IPS-11a (cell line): ENCODE measurements around the gene PARD3.
"Not testable (repeated sequence)": the region's sequence is repeated elsewhere in the genome, so short reads cannot be mapped to it uniquely, and the experiment has no call there.

Source experiments
- H3K4me3 ChIP-seq: one replicate; pipeline ENCODE4 v1.5.1; 2013; ENCODE audit warnings: low read depth, low read length, control low read depth

The PARD3 gene

DNA sequence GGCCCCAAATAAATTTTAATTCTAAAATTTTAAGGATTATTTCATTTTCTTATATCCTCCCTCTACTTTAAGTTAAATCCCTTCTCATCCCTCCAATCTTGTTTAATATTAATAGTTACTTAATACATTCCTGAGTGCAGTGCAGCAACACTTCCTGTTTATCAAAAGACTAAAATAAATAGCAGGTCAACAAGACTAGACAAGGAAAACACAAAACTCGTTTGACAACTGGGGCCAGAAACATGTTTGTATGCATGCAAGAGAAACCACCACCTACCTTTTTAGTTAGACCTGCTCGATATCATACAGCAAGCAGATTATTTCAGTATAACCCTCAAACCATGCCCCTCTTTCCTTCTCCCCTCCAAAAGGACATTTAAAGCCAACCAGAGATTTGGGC, 95.8 kb downstream of the PARD3 start:
- H3K4me3 ChIP-seq, result no peak overlapping the region

DNA sequence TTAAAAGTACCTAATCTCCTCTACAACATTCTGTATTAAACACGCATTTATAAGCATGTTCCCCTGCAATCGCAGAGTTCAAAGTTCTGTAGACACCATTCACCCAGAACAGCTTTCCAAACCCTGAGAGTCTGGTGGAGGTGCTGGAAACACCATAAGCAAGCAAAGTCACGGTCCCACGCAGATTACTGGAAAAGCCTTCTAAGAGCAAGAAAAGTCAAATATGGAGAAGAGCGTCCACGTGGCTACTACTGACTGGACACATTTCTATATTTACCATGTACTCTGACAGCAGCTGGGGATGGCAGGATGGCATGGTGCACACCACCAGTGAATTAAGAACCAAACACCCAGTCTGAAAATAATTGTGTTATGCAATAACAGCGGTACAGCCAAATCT, 97.7 kb downstream of the PARD3 start:
- no peak overlapping the region for H3K4me3 ChIP-seq

DNA sequence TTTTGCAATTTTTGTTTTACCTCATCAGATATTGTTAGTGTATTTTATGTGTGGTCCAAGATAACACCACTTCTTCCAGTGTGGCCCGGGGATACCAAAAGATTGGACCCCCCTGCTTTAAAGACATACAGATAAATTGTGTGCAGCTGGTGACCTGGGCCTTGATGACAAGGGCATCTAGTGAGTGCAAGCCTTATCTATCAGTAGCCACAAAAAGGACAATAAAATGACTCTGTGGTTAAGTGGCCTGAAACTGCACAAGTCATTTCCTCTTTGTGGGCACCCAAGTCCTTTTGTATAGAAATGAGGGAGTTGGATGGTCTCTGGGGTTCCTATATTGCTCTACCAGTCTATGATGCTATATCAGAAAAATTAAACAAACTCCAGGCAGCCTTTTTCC, 98.1 kb downstream of the PARD3 start:
- no peak overlapping the region for H3K4me3 ChIP-seq

DNA sequence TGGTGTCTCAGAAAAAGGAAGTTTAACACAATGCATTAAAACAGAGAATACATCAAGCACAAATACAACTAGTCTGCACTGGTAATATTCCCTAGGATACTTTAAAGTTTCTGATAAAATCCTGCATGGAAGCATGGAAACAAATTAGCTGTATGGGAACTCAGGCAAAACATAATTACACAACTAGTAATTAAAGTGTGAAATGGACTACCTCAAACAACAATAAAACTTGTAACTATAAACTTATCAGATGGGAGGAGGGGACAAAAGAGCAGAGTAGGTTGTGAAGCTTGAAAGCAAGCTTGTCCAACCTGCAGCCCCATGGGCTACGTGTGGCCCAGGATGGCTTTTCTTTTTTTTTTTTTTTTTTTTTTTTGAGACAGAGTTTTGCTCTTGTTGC, 98.9 kb downstream of the PARD3 start:
- H3K4me3 ChIP-seq, result no peak overlapping the region

DNA sequence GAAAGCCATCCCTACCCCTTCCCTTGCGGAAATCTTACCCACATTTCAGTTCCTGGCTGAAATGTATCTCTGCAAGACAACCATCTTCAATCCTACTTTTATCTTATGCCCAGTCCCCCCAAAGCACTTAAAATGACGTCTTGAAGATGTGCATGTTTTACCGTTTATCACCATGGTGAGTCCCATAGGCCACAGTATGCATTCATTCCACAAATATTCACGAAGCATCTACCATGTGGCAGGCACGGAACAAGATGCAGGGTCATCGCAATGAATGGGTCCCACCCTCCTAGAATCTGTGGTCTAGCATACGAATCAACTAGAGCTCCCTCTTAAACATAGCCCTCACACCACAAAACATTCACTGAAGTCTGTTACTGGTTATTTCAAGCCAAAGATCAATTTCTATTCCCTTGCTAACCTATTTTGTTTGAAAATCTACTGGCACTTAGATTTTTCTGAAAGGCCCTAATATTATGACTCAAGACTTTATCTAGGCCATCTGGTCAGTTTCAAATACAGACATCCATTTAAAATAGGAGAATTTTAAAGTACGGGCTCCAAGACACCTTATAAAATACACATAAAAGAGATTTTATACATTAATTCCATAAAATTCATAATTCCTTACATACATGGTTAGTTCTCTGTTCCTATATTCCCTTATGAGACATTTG, 99.4 kb downstream of the PARD3 start:
- no peak overlapping the region for H3K4me3 ChIP-seq

DNA sequence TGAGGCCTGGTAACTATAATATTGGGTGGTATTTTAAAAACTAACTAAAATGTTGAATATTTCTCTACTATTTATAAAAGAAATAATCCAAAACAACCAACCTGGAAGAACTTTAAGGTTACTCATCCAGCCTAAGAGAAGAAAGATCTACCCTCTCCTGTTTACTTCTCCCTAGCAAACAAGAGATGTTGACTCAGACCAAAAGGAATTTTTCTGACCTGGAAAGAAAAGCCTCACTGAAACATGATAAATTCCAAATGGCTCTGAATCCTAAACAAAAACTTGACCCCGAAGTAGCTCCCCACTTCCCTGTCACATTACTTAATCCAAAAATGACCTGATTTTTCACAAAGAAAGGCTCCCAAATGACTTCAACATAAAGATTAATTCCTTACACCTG, 101.2 kb downstream of the PARD3 start:
- H3K4me3 ChIP-seq, result no peak overlapping the region

DNA sequence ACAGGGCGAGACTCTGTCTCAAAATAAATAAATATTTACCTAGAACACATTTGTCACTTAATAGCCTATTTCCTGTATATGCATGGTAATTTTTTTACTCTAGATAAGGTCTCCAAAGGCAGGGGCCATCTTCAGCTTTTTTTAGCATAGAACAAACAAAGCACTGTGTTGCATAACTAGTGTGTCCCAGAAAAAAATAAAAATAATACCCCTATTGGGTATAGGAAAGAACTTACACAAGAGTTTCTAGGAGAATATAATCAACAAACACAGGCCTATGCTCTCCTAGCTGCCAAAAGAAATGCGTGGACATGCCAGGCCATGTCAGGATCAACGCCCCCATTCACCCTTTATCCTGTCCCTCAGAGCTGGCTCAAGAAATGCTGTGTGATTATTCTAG, 103.6 kb downstream of the PARD3 start:
- H3K4me3 ChIP-seq, result no peak overlapping the region

DNA sequence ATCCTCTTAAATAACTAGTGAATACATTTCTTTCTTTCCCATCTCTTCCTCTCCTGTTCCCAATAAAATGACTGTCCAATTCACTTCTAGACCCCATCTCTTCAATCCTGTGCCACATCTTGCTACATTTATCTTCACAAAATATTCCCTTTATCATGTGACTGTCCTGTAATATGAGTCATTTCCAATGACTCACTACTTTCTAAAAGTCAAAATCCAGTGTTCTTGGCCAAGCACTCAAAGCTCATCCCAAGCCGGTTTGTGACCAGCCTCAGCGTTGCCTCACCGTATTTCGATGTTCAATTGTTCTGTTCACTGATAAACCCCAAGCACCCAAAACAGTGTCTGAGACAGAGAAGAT, 104.7 kb downstream of the PARD3 start:
- no peak overlapping the region for H3K4me3 ChIP-seq

DNA sequence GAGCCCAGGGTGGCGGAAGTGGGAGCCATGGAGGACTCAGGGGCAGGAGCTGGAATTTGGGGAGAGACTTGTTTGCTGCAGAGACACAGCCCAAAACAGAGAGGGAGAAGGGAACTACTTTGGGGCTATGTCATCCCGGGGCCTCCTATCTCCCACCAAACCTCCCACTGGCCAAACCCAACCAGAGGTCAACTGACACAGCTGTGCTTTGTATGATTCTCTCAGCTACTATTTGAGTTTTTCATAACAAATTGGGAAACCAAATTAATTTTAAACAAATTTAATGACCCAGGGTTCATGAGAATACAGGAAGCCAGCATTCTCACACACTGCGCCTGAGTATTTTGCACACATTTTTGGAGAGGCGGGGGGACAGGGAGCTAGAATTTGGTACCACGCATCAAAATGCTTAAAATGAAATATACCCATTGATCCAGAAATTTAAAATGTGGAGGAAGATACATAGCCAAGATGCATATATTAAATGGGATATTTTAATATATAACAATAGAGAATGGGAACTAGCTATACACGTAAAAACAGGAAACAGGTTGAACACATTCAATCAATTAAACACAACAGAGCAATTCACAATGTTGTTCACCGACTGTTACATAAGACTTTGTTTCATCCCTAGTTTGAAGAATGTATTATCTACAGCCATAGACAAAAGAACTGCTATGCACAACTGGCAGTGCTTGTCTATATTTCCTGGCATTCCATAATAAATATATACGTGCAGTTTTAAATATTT, 105.3 kb downstream of the PARD3 start:
- no peak overlapping the region for H3K4me3 ChIP-seq

DNA sequence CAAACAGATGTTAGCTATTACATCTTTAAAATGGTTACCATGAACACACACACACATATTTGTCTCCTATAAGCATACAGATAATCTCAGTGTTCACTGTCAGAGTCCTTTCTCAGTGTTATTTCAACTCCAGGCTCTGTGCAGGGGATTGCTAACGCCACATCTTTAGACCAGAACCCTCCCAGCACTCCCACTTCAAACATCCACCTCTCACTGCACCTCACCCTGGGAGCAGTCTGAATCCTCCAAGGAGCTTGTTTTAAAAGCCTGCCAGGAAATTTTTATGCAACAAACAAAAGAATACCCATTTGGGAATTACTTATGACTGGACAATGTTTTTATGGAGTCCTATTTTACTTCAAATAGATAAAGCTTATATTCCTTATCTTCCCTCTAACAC, 107.4 kb downstream of the PARD3 start:
- H3K4me3 ChIP-seq, result no peak overlapping the region

DNA sequence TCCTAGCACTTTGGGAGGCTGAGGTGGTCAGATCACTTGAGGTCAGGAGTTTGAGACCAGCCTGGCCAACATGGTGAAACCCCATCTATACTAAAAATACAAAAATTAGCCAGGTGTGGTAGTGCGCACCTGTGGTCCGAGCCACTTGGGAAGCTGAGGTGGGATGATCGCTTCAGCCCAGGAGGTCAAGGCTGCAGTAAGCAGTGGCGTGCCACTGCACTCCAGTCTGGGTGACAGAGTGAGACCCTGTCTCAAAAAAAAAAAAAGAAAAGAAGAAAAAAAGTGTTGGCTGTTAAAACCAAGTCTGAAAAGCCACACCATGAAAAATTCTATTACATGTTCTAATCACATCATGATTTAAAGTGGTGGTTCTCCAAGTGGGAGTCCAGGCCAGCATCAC, 108.1 kb downstream of the PARD3 start:
- H3K4me3 ChIP-seq, result not testable (repeated sequence)

DNA sequence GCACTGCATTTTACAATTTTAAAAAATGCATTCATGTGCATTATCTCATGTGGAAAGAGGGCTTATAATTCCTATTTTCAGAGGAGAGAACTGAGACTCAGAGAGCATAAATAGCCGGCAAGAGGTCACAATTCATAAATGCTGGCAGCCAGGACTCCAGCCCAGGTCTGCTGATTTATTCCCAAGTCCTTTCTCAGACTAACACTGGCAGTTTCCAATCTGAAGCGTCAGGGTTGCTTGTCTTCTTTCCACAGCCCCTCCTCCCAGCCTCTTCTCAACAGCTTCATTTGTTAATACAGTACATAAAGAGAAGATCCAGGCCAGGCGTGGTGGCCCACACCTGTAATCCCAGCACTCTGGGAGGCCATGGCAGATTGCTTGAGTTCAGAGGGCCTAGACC, 108.9 kb downstream of the PARD3 start:
- H3K4me3 ChIP-seq, result no peak overlapping the region

DNA sequence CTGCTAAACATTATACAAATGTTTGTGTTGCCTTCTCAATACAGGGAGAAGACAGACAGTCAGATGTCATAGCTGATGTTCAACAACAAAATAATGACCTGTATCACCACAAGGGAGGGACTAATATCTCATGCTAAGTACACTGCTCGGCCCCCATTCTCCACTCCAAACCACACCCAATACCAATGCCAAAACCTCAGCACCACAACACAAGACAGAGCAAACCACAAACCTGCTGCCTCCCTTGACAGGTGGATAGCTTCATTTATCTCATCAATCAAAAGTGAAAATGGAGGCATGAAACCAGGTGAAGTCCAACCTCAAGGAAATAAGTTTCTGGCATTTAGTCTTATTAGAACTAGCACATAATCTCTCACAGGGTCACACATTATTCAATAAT, 109.5 kb downstream of the PARD3 start:
- no peak overlapping the region for H3K4me3 ChIP-seq

DNA sequence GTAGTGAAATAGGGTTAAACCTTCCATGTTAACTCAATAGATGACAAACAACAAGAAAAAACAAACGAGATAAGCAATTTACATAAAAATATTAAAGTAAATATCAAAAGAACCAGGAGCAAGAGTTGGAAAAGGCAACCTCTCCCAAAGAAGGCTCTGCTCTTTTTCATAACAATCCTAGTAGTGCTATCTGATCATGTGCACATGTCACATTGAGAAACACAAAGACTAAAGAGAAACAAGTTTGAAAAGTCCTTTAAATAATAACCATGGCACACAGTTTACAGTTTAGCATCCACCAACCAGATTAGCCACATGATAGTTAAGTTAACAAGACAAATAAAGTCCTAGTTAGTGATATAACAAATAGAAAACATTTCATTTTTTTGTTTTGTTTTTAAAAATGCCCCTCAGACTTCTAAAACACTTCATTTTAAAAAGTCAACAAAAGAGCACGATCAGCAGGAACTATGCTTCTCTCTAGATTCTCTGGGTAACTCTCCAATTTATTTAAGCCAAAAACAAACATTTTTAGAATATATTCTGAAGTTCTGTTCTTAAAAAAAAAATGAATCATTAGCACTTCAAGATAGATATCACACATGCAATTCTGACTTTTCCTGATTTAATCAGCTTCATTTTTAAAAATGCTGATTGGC, 110.4 kb downstream of the PARD3 start:
- H3K4me3 ChIP-seq, result no peak overlapping the region

DNA sequence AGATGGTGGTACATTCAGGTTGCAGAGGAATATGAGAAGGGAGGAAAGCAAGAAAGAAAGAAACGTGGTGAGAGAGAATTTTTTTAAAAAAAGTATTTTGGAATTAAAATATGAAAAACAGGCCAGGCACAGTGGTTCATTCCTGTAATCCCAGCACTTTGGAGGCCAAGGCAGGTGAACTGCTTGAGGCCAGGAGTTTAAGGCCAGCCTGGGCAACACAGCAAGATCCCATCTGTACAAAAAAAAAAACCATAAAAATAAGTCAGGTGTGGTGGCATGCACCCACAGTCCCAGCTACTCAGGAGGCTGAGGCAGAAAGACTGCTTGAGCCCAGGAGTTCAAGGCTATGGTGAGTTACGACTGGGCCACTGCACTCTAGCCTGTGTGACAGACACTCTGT, 112.1 kb downstream of the PARD3 start:
- no peak overlapping the region for H3K4me3 ChIP-seq

DNA sequence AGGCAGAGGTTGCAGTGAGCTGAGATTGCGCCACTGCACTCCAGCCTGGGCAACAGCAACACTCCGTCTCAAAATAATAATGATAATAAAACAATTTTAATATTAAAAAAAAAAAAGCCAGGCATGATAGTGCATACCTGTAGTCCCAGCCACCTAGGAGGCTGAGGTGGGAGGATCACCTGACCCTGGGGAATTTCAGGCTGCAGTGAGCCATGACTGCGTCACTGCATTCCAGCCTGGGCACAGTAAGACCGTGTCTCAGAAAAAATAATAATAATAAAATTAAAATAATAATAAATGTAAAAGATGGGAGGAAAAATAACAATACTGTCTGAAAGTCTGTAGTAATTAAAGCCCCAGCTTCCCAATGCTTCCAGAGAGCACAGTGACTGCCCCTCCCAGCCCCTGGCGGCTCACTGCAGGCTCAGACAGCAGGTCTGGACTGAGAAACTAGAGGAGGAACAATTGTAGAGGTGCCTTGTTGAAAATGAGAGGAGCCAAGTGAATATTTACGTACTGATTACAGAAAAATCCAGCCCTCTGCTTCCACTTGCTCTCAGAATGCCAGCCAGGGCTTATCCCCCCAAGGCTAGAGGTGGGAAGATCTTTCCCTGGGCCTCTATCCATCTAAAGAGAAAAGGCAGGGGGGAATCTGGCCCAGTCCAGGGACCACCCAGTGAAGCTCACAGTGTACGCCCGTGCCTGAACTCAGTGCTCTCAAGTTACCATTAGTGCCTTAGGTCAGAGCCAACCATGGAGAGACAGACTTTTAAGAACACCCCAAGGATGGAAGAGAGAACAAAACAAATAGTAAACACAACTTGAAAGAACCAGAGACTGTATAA, 112.8 kb downstream of the PARD3 start:
- H3K4me3 ChIP-seq, result no peak overlapping the region

DNA sequence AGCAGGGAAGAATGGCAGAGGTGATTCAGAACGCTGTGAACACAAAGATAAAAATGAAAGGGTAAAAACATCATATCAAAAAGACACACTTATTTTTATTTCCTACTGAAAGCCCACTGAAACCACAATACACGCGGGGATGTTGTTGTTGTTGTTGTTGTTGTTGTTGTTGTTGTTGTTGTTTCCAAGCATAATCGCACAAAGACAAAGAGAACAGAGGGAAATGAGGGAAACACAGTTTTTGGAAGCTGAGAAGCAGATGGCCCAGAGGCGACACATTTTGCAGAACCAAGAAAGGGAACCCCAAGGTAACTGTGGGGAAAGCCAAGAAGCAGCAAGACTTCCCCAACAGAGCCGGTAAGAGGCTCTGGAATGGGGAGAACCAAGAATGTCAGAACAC, 113.9 kb downstream of the PARD3 start:
- H3K4me3 ChIP-seq, result no peak overlapping the region

DNA sequence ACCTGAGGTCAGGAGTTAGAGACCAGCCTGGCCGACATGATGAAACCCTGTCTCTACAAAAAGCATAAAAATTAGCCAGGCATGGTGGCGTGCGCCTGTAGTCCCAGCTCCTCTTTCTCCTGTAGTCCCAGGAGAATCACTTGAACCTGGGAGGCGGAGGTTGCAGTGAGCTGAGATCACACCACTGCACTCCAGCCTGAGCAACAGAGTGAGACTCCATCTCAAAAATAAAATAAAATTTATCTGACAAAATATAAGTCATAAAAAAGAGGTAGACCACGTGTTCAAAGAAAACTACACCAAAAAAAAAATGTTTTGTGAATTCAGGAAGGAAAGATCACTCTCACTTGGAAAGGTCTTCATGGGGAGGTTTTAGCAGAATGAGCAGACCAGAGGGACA, 114.3 kb downstream of the PARD3 start:
- H3K4me3 ChIP-seq, result not testable (repeated sequence)

DNA sequence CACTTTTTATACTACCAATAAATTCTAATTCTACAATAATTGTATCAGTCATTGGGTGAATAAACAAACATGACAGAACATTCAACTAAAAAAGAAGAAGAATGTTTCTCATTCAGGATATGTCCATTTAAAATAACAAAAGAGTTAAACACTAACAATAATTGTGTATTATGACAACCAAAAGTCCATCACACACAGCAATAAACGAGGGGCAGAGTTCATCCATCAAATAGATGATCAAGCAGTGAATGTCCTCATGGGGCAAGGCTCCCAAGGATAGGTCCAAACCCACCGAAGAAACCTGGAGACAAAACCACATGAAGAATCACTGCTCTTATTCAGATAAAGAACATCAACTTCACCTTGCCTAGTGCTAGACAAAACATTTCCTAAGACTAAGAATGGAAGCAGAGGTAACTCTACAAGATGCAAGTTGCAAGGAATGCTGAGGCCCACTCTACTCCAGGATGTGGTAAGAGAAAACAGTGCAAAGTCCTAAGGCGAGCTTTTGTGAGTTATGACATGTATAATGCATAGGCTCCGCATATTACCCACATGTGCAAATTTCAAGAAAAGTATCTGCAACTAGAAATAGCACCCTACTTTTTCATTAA, 115.1 kb downstream of the PARD3 start:
- H3K4me3 ChIP-seq, result no peak overlapping the region

DNA sequence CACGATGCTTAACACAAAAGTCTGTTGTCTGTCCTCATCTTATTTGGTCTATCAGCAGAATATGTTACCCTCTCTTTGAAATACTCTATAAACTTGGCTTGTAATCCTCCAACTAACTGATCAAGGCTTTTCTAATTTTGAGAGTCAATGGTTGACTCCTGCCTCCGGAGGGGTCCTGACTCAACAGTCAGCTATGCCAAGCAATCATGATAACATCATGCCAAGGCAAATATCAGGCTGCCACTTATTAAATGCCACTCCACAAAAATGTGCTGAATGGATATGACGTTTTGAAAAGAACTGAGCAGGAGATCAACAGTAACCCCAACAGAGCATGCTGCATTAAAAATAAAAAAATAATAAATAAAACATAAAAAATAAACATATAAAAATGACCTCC, 116.1 kb downstream of the PARD3 start:
- no peak overlapping the region for H3K4me3 ChIP-seq

DNA sequence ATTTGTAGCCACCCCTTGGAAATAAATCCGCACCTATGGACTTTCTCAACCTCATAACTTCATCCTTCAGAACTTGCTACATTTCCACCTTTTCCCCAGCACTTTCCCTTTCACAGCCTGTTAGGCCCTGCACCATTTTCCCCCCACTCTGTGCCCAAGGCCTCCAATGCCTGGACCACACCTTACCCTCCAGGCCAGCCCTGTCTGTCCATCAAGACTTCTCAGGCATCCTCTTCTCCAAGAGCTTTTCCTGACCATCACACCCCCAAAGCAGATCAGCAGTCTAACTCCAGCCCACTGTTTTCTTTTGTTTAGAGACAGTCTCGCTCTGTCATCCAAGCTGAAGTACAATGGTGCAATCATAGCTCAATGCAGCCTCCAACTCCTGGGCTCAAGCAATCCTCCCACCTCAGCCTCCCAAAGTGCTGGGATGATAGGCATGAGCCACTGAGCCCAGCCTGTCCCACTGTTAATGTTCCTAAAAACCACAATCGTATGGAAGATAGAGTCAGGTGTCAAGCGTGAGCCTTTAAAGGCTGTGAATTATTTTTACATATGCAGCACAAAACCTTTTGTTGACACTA, 116.8 kb downstream of the PARD3 start:
- H3K4me3 ChIP-seq, result no peak overlapping the region
